AG04450 (cell line): ENCODE measurements around the gene NELFCD. TPM values are rescaled to one million over a fixed set of nuclear protein-coding genes. Genes with fewer than 3 reads are reported as not detected.
"Not testable (repeated sequence)": the region's sequence is repeated elsewhere in the genome, so short reads cannot be mapped to it uniquely, and the experiment has no call there.

ENCODE experiments used
- CTCF ChIA-PET: fragments of 300-600, 350-600 bp; formaldehyde crosslinking; extraction: SDS; loops from one replicate; lab custom pipeline; 2022; ENCODE audit warnings: antibody characterized with exemption, inconsistent platforms; lab: Charles Lee
- POLR2A ChIA-PET: fragments of 350-600 bp; formaldehyde crosslinking; extraction: SDS; loops from one replicate; lab custom pipeline; 2021; ENCODE audit warnings: antibody characterized with exemption, inconsistent platforms; lab: Yijun Ruan, JAX
- DNase-seq: peaks from one replicate; pipeline ENCODE4 v3.0.0-alpha.2; 2011; ENCODE audit warnings: low read depth, low spot score
- H3K27ac ChIP-seq: one replicate; pipeline ENCODE4 v1.5.1; 2012; ENCODE audit warnings: low read depth, low read length, control low read depth
- H3K27me3 ChIP-seq: one replicate; pipeline ENCODE4 v1.6.0; 2012; ENCODE audit warnings: low read length; ENCODE audit not compliant: control insufficient read depth, insufficient read depth
- H3K4me3 ChIP-seq: 2 replicates; pipeline ENCODE4 v1.5.1; 2011; ENCODE audit warnings: mild to moderate bottlenecking, low read depth, low read length, control low read depth
- H3K9me3 ChIP-seq: 2 replicates; pipeline ENCODE4 v1.5.1; 2012; ENCODE audit warnings: low read length; ENCODE audit not compliant: control insufficient read depth, insufficient read depth
- polyA plus RNA-seq: library from polyadenylated mRNA; depleted of rRNA; stranded (reverse); fragments of >200 nt; gene quantifications from 2 replicates; pipeline ENCODE4 v1.2.3, GENCODE V29; 2011
- TF ChIP-seq, protein P1 (sequence below): IDR thresholded peaks from 2 replicates; pipeline ENCODE4 v1.5.1; 2011; ENCODE audit warnings: low read depth, low read length, control low read depth, inconsistent platforms

Gene NELFCD
- polyA plus RNA-seq, 1 experiment, result 79.9 TPM

DNA sequence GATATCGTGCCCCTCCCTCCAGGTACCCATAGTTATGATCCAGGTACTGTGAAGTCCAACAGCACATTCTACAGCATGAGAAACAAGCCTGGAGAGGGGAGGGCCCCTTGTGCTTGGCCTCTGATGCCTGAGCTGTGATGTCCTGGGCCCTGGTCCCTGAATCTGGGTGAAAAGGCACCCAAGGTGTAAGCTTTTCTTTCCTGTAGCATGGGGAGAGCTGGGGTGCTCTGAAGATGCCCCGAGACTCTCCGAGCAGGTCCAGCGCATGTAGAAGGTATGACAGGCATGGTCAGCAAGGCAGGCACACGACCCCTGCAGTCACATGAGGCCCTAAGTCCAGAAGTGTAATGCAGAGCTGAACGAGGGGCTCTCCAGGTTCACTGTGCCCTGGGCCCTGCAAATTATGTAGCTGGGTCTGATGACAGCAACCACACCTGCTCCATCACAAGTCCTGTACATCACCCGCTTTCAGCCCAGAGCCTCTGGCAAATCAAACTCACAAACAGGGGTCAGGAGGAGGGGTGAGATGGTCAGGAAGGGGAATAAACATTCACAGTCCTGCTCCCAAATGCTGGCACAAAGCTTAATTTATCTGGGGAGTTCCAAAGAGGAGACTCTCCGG lies 27.8 kb downstream of the NELFCD start:
- H3K4me3 ChIP-seq, result no peak overlapping the region
- no peak overlapping the region for H3K27ac ChIP-seq
- no peaks in the 10 kb centered on the region; the same call in 1 of the 2 replicates for H3K9me3 ChIP-seq
- POLR2A ChIA-PET, result no interaction called here
- no peak for DNase-seq
- TF ChIP-seq, protein P1, sequence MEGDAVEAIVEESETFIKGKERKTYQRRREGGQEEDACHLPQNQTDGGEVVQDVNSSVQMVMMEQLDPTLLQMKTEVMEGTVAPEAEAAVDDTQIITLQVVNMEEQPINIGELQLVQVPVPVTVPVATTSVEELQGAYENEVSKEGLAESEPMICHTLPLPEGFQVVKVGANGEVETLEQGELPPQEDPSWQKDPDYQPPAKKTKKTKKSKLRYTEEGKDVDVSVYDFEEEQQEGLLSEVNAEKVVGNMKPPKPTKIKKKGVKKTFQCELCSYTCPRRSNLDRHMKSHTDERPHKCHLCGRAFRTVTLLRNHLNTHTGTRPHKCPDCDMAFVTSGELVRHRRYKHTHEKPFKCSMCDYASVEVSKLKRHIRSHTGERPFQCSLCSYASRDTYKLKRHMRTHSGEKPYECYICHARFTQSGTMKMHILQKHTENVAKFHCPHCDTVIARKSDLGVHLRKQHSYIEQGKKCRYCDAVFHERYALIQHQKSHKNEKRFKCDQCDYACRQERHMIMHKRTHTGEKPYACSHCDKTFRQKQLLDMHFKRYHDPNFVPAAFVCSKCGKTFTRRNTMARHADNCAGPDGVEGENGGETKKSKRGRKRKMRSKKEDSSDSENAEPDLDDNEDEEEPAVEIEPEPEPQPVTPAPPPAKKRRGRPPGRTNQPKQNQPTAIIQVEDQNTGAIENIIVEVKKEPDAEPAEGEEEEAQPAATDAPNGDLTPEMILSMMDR, result no peak
- no peaks in the 10 kb centered on the region for H3K27me3 ChIP-seq
- CTCF ChIA-PET, result interaction anchor here (1.3 kb wide), 1 partner anchor 139 kb away, joined by 7 read pairs; no protein-coding TSS in a partner anchor

DNA sequence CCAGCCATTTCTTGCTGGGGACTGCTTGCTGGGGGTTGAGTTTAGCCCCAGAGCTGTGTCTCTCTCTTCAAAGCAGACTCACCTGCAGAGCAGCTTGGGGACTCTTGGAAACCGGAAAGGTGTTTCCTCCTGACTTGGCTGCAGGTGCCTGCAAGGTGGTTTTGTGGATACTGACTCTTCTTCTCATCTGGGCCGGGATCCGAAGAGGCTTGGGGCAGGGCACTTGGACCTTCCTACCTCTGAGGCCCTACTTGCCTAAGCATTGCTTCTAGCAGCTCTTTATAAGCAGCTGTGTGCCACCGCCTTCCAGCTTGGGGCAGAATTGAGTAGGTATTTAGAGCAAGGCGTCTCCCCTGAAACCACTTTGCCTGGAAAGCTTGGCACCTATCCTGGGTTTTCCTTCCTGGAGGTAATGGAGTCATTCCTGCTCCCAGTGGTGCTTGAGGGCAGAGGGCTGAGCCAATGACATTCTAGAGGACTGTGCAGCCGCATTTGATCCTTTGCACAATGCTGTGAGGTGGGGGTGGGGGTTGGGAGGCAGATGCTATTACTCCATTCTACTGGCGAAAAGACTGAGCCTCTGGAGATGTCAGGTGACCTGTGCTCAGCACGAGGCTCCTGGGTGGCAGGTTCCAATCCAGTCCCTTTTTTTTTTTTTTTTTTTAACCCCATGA lies 29.4 kb downstream of the NELFCD start:
- no peaks in the 10 kb centered on the region for H3K27me3 ChIP-seq
- TF ChIP-seq, protein P1, result no peak
- CTCF ChIA-PET, result no interaction called here
- H3K9me3 ChIP-seq, result no peaks in the 10 kb centered on the region; the same call in 1 of the 2 replicates
- POLR2A ChIA-PET, result interaction anchor here (0.8 kb wide), 1 partner anchor 29 kb away, joined by 6 read pairs; no protein-coding TSS in a partner anchor
- no peak overlapping the region for H3K27ac ChIP-seq
- no peak for DNase-seq
- H3K4me3 ChIP-seq, result no peak overlapping the region

DNA sequence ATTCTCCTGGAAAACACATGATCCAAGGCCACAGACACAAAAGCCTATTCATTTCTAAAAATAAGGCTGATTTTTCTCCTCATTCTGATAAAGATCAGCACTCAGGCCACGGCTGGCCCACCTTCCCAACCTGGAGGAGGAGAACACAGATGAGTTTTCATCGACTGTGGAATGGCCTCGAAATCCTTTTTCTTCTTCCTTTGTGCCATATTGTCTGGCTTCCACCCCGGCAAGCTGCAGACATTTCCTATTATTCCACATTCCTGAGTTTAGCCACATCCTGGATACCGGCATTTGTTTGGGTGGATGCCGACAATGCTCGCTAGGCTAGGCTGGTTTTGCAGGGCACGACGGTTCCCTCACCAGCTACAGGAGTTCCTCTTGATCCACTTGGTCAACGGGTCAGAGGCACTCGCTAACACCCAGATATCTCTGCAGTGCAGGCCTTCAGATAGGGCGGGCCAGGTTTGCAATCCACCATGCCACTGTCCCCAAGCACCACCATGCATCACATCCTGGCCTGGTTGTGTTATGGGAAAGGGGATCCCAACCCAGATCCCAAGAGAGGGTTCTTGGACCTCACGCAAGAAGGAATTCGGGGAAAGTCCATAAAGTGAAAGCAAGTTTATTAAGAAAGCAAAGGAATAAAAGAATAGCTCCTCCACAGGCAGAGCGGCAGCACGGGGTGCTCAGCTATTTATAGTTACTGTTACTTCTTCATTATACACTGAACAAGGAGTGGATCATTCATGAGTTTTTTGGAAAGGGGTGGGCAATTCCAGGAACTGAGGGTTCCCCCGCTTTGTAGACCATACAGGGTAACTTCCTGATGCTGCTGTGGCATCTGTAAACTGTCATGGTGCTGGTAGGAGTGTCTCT lies 30.2 kb downstream of the NELFCD start:
- Histone ChIP-seq H3K27ac (no peak overlapping the region), H3K9me3 (no peaks in the 10 kb centered on the region; the same call in 1 of the 2 replicates), H3K27me3 (no peaks in the 10 kb centered on the region), H3K4me3 (no peak overlapping the region)
- ChIA-PET CTCF (no interaction called here), POLR2A (interaction anchor here (0.8 kb wide), 1 partner anchor 30 kb away, joined by 6 read pairs; no protein-coding TSS in a partner anchor)
- TF ChIP-seq, protein P1, result no peak
- peak; percentile 23 for DNase-seq

DNA sequence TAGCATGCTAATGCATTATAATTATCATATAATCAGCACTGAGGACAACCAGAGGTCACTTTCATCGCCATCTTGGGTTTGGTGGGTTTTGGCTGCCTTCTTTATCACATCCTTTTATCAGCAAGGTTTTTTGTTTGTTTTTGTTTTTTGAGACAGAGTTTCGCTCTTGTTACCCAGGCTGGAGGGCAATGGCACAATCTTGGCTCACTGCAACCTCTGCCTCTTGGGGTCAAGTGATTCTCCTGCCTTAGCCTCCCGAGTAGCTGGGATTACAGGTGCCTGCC lies 30.8 kb downstream of the NELFCD start:
- H3K27me3 ChIP-seq, POLR2A ChIA-PET, CTCF ChIA-PET, H3K4me3 ChIP-seq, DNase-seq, H3K9me3 ChIP-seq, H3K27ac ChIP-seq: not testable (repeated sequence)

DNA sequence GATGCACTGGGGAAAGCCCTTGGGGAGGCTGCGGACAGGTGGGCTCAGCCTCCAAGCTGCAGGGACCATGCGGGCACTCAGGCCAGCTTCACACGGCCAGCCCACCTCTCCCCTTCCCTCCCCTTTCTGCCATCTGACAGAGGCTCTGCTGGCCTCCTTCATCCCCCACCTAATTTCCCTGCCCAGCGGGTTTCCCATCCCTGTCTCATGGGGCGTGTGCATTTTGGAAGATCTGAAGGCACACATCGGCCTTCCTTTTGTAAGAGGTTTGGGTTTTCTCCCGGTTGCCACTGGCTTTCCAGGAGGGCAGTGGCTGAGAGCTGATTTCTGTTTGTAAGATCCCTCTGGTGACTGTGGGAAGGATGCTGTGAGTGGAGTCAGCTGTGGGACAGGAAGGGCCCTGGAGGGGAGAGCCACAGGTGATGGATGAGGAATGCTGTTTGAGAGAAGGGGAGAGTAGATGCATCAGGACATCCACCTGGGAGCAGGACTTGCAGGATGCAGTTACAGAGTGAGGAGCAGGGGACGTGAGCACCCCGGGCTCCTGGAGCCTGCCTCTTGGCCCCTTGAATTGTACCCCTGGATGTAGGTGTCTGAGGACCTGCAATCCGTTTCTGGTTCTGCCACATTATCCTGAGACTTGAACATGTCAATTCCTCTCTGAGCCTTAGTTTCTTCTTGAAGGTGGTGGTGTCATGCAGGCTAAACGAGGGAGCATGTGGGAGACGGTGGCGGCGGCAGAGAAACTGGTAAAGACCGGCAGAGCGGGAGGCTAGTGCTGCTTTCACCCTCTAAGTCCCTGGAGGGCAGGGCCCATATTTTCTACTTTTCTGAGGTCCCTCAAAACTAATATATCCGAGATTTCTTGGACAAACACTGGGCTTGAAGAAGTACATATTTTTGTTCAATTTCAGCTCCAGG lies 32.2 kb downstream of the NELFCD start:
- CTCF ChIA-PET, result no interaction called here
- no peaks in the 10 kb centered on the region for H3K27me3 ChIP-seq
- H3K4me3 ChIP-seq, result no peak overlapping the region
- POLR2A ChIA-PET, result no interaction called here
- no peak for DNase-seq
- H3K27ac ChIP-seq, result no peak overlapping the region
- TF ChIP-seq, protein P1, result no peak
- H3K9me3 ChIP-seq, result no peaks in the 10 kb centered on the region
